Esophagus muscularis mucosa (tissue), 4 donors: ENCODE measurements around the gene PARL. TPM values are rescaled to one million over a fixed set of nuclear protein-coding genes. Genes with fewer than 3 reads are reported as not detected.
"Not testable (repeated sequence)": the region's sequence is repeated elsewhere in the genome, so short reads cannot be mapped to it uniquely, and the experiment has no call there.

Experiments
- DNase-seq: peaks from one replicate; pipeline ENCODE4 v3.0.0-alpha.2; 2017; ENCODE audit errors: extremely low spot score
- H3K27ac ChIP-seq, 4 donors: fragments of 200-600 bp; sonication (generic); replicated peaks in 1 of 4; 1 replicate in 3 of 4; 2 replicates in 1 of 4; pipeline ENCODE4 v1.5.1; 2016 to 2019; ENCODE audit warnings: mild to moderate bottlenecking in 1 of 4
- H3K27me3 ChIP-seq, 4 donors: fragments of 200-600 bp; sonication (generic); one replicate each; pipeline versions ENCODE4 v1.5.1 to v1.6.0; 2016 to 2019
- H3K36me3 ChIP-seq, 4 donors: fragments of 200-600 bp; sonication (generic); one replicate each; pipeline ENCODE4 v1.5.1; 2016 to 2019
- H3K4me1 ChIP-seq, 4 donors: fragments of 200-600 bp; sonication (generic); one replicate each; pipeline ENCODE4 v1.5.1; 2016 to 2019
- H3K4me3 ChIP-seq, 4 donors: fragments of 200-600 bp; sonication (generic); 1 replicate in 2 of 4; 2 replicates in 2 of 4; pipeline ENCODE4 v1.5.1; 2016 to 2019; ENCODE audit warnings: mild to moderate bottlenecking in 4 of 4, moderate library complexity in 1 of 4
- H3K9me3 ChIP-seq, 4 donors: fragments of 200-600 bp; sonication (generic); 1 replicate in 3 of 4; 2 replicates in 1 of 4; pipeline ENCODE4 v1.5.1; 2016 to 2019
- CTCF ChIP-seq, 3 experiments: fragments of 200-600 bp in 2 of 3; fragments of 450-650 bp in 1 of 3; sonication (generic) in 2 of 3; IDR thresholded peaks; one replicate each; pipeline ENCODE4 v1.5.1; 2017 to 2019; ENCODE audit warnings: antibody characterized with exemption in 3 of 3, mild to moderate bottlenecking in 2 of 3, moderate library complexity in 1 of 3
- EP300 ChIP-seq: sonication (generic); formaldehyde crosslinking; IDR thresholded peaks from one replicate; pipeline ENCODE4 v1.6.1; 2017; ENCODE audit warnings: antibody characterized with exemption
- POLR2A ChIP-seq: fragments of 450-650 bp; IDR thresholded peaks from one replicate; pipeline ENCODE4 v1.6.1; 2017; ENCODE audit warnings: antibody characterized with exemption, moderate library complexity, mild to moderate bottlenecking, low read depth
- POLR2AphosphoS5 ChIP-seq, 2 donors: sonication (generic); formaldehyde crosslinking; IDR thresholded peaks; one replicate each; pipeline ENCODE4 v1.6.1; 2017; ENCODE audit warnings: antibody characterized with exemption in 2 of 2
- WGBS: methylation state at CpG from one replicate; pipeline ENCODE4 v1.1.5; 2018; 5-methylcytosine and 5-hydroxymethylcytosine counted together
- intact Hi-C: fragments of 100-400 bp; cut with DNase I; formaldehyde crosslinking; loops from one replicate; pipeline ENCODE4 v1.15.1; 2023
- total RNA-seq, 4 donors: library from RNA; depleted of rRNA; stranded (reverse); fragments of >200 nt; gene quantifications; one replicate each; pipeline versions ENCODE4 v1.1.0 to v1.2.1, GENCODE V29; 2016

Gene PARL
- total RNA-seq, 4 donors from 2014 or later = 40.2 to 57.1 (median 51.2) TPM

GRCh38 chr3:183794452-183794851, 90.2 kb downstream of the PARL start:
- H3K4me1 ChIP-seq = no peaks in the 10 kb centered on the region
- no peaks in the 10 kb centered on the region for H3K27me3 ChIP-seq
- H3K9me3 ChIP-seq = no peaks in the 10 kb centered on the region
- H3K36me3 ChIP-seq = peaks cover 24 to 81% (median 59%) of the 10 kb centered on the region in 4 donors
- H3K4me3 ChIP-seq = no peak overlapping the region
- TF ChIP-seq POLR2A = no peak
- no peak for TF ChIP-seq CTCF (IDR thresholded peaks at IDR 0.05)
- TF ChIP-seq EP300 = no peak
- no peak for TF ChIP-seq POLR2AphosphoS5 (IDR thresholded peaks at IDR 0.05)
- no peak for DNase-seq
- 90% methylated on average over 4 of the region's 4 CpGs for WGBS
- intact Hi-C loops = no loop called here
- no peak overlapping the region for H3K27ac ChIP-seq

GRCh38 chr3:183792976-183793375, 91.7 kb downstream of the PARL start:
- Histone ChIP-seq H3K36me3 (peaks cover 10 to 74% (median 50%) of the 10 kb centered on the region in 4 donors), H3K27me3 (no peaks in the 10 kb centered on the region), H3K4me1 (no peaks in the 10 kb centered on the region), H3K9me3 (no peaks in the 10 kb centered on the region), H3K27ac (no peak overlapping the region), H3K4me3 (no peak overlapping the region)
- TF ChIP-seq CTCF (IDR thresholded peaks at IDR 0.05) = no peak
- no peak for TF ChIP-seq EP300
- TF ChIP-seq POLR2AphosphoS5 (IDR thresholded peaks at IDR 0.05) = no peak
- no peak for TF ChIP-seq POLR2A
- no peak for DNase-seq
- WGBS = 80% methylated on average over 6 of the region's 6 CpGs
- intact Hi-C loops = no loop called here

- TF ChIP-seq POLR2AphosphoS5 (IDR thresholded peaks at IDR 0.05) (no peak), CTCF (IDR thresholded peaks at IDR 0.05) (no peak), EP300 (no peak), POLR2A (no peak)
- DNase-seq = no peak
- intact Hi-C loops = no loop called here
- Histone ChIP-seq H3K27ac (no peak overlapping the region), H3K4me3 (no peak overlapping the region), H3K4me1 (no peaks in the 10 kb centered on the region), H3K36me3 (peaks cover 18 to 82% (median 67%) of the 10 kb centered on the region in 4 donors), H3K27me3 (no peaks in the 10 kb centered on the region), H3K9me3 (no peaks in the 10 kb centered on the region)
- WGBS = 96% methylated on average over 16 of the region's 16 CpGs
Observed at GRCh38 chr3:183790700-183791099, 94.0 kb downstream of the PARL start.

GRCh38 chr3:183789826-183790225, 94.9 kb downstream of the PARL start:
- H3K27ac ChIP-seq = no peak overlapping the region
- no peak overlapping the region for H3K4me3 ChIP-seq
- WGBS = 86% methylated on average over 4 of the region's 4 CpGs
- H3K36me3 ChIP-seq = peaks cover 18 to 86% (median 70%) of the 10 kb centered on the region in 4 donors
- DNase-seq = no peak
- H3K27me3 ChIP-seq = no peaks in the 10 kb centered on the region
- intact Hi-C loops = no loop called here
- TF ChIP-seq POLR2A = no peak
- TF ChIP-seq EP300 = no peak
- no peak for TF ChIP-seq CTCF (IDR thresholded peaks at IDR 0.05)
- no peak for TF ChIP-seq POLR2AphosphoS5 (IDR thresholded peaks at IDR 0.05)
- H3K9me3 ChIP-seq = no peaks in the 10 kb centered on the region
- no peaks in the 10 kb centered on the region for H3K4me1 ChIP-seq

- H3K4me3 ChIP-seq, intact Hi-C loops, DNase-seq, H3K27ac ChIP-seq, H3K27me3 ChIP-seq, H3K4me1 ChIP-seq, H3K9me3 ChIP-seq: not testable (repeated sequence)
- 91% methylated on average over 10 of the region's 10 CpGs for WGBS
- H3K36me3 ChIP-seq = peaks cover 18 to 86% (median 61%) of the 10 kb centered on the region in 4 donors
Observed at GRCh38 chr3:183784503-183784902, 100.2 kb downstream of the PARL start.
